ENCODE measurements around the gene SLC41A1. TPM values are rescaled to one million over a fixed set of nuclear protein-coding genes. Genes with fewer than 3 reads are reported as not detected.

Gene SLC41A1
- total RNA-seq, 1 donor from 2014 or later: 25.9 TPM

- Mint-ChIP-seq H3K4me3 (peak overlapping the region; percentile 96), H3K36me3 (peaks cover 12% of the 10 kb centered on the region), H3K27me3 (no peaks in the 10 kb centered on the region), H3K27ac (peak overlapping the region; percentile 85), H3K9me3 (no peaks in the 10 kb centered on the region), H3K4me1 (ENCODE audit: unreplicated experiment) (peaks cover 38% of the 10 kb centered on the region)
- TF ChIP-seq, protein P1, sequence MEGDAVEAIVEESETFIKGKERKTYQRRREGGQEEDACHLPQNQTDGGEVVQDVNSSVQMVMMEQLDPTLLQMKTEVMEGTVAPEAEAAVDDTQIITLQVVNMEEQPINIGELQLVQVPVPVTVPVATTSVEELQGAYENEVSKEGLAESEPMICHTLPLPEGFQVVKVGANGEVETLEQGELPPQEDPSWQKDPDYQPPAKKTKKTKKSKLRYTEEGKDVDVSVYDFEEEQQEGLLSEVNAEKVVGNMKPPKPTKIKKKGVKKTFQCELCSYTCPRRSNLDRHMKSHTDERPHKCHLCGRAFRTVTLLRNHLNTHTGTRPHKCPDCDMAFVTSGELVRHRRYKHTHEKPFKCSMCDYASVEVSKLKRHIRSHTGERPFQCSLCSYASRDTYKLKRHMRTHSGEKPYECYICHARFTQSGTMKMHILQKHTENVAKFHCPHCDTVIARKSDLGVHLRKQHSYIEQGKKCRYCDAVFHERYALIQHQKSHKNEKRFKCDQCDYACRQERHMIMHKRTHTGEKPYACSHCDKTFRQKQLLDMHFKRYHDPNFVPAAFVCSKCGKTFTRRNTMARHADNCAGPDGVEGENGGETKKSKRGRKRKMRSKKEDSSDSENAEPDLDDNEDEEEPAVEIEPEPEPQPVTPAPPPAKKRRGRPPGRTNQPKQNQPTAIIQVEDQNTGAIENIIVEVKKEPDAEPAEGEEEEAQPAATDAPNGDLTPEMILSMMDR (conservative IDR thresholded peaks at IDR 0.05): no peak
- no peak for DNase-seq (ENCODE audit: extremely low spot score, unreplicated experiment)
Measured at GRCh38 chr1:205813755-205814058, 709 bp upstream of the SLC41A1 start.

DNA sequence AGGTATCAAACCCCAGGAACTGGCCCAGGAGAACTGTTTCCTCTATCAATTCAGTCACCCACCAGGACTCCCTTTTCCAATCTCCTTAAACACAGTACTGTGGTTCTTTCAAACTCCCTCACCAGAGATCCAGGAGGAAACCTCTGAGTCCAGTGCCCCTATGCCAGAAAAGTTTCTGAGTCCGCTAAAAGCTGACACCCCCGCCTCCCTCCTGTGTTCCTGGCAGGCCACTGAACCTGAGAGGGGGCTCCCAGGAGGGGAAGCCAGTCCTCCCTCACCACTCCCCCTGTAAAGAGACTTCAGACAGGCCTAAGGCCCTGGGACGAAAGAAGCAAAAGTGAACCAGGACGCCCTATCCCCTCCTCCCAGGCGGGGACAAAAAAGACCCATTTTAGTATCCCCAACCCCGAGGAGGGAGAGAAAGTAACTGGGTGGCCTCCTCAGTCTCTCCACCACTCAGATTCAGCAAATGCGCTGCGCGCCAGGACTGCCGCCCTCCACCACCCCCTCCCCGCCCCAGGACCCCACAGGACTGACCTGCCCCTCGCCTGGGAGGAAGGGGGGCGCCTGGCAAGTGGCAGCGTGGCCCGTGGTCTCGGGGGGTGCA lies 624 bp downstream of the SLC41A1 start:
- H3K27me3 Mint-ChIP-seq: no peaks in the 10 kb centered on the region
- H3K27ac Mint-ChIP-seq: peak overlapping the region; percentile 64
- H3K36me3 Mint-ChIP-seq: peaks cover 17% of the 10 kb centered on the region
- peak overlapping the region; percentile 96 for H3K4me3 Mint-ChIP-seq
- no peak for DNase-seq (ENCODE audit: extremely low spot score, unreplicated experiment)
- H3K4me1 Mint-ChIP-seq (ENCODE audit: unreplicated experiment): peaks cover 44% of the 10 kb centered on the region
- H3K9me3 Mint-ChIP-seq: no peaks in the 10 kb centered on the region
- TF ChIP-seq, protein P1 (conservative IDR thresholded peaks at IDR 0.05): no peak

- no peaks in the 10 kb centered on the region for H3K27me3 Mint-ChIP-seq
- H3K4me1 Mint-ChIP-seq (ENCODE audit: unreplicated experiment): peaks cover 44% of the 10 kb centered on the region
- H3K4me3 Mint-ChIP-seq: peak overlapping the region; percentile 96
- H3K27ac Mint-ChIP-seq: peak overlapping the region; percentile 64
- peaks cover 17% of the 10 kb centered on the region for H3K36me3 Mint-ChIP-seq
- DNase-seq (ENCODE audit: extremely low spot score, unreplicated experiment): no peak
- TF ChIP-seq, protein P1 (conservative IDR thresholded peaks at IDR 0.05): no peak
- H3K9me3 Mint-ChIP-seq: no peaks in the 10 kb centered on the region
Measured at GRCh38 chr1:205811660-205812059, 1.3 kb downstream of the SLC41A1 start.

GRCh38 chr1:205810448-205811157 lies 2.4 kb downstream of the SLC41A1 start:
- H3K27me3 Mint-ChIP-seq: no peaks in the 10 kb centered on the region
- no peak overlapping the region for H3K4me3 Mint-ChIP-seq
- no peaks in the 10 kb centered on the region for H3K9me3 Mint-ChIP-seq
- TF ChIP-seq, protein P1 (conservative IDR thresholded peaks at IDR 0.05): peak; percentile 62
- DNase-seq (ENCODE audit: extremely low spot score, unreplicated experiment): no peak
- H3K27ac Mint-ChIP-seq: no peak overlapping the region
- peaks cover 48% of the 10 kb centered on the region for H3K4me1 Mint-ChIP-seq (ENCODE audit: unreplicated experiment)
- peaks cover 17% of the 10 kb centered on the region for H3K36me3 Mint-ChIP-seq

DNA sequence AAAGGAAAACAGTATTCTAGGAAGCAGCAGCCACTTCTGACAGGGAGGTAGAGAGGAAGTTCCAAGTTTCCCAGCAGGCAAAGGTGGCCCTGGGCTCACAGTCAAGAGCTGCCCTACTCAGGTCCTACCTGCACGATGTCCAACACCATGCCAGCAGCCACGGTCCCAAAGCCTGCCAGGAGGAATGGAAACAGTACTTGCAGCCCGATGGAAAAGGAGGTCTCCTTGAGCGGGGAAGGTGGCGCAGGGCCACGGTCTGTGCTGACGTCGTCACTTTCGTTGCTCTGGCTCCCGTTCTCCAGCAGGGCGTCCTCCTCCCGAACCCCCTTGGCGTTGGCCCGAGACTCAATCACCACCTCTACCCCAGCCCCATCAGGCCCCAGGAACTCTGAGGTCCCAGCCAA lies 3.1 kb downstream of the SLC41A1 start:
- Mint-ChIP-seq H3K4me3 (no peak overlapping the region), H3K4me1 (ENCODE audit: unreplicated experiment) (peaks cover 51% of the 10 kb centered on the region), H3K9me3 (no peaks in the 10 kb centered on the region), H3K27ac (no peak overlapping the region), H3K36me3 (peaks cover 17% of the 10 kb centered on the region), H3K27me3 (no peaks in the 10 kb centered on the region)
- TF ChIP-seq, protein P1 (conservative IDR thresholded peaks at IDR 0.05): no peak
- DNase-seq (ENCODE audit: extremely low spot score, unreplicated experiment): no peak

Data from type B pancreatic cell (in vitro differentiated cells).